Activated naive CD8-positive, alpha-beta T cell (primary cell): ENCODE measurements around the gene ECM1.

ENCODE experiments used
- H3K27ac Mint-ChIP-seq: one replicate; pipeline ENCODE4 v1.8.0; 2021; ENCODE audit warnings: mixed read lengths
- H3K27me3 Mint-ChIP-seq: one replicate; pipeline ENCODE4 v1.8.0; 2021; ENCODE audit warnings: mixed read lengths
- H3K36me3 Mint-ChIP-seq: one replicate; pipeline ENCODE4 v1.8.0; 2021; ENCODE audit warnings: mixed read lengths
- H3K4me1 Mint-ChIP-seq: one replicate; pipeline ENCODE4 v1.8.0; 2021; ENCODE audit warnings: low read depth, mixed read lengths
- H3K4me3 Mint-ChIP-seq: one replicate; pipeline ENCODE4 v1.8.0; 2021; ENCODE audit warnings: mild to moderate bottlenecking, mixed read lengths
- H3K9me3 Mint-ChIP-seq: one replicate; pipeline ENCODE4 v1.8.0; 2021; ENCODE audit warnings: low read depth, mixed read lengths

Gene ECM1

GRCh38 chr1:150548324-150548631 lies 40.4 kb downstream of the ECM1 start:
- Mint-ChIP-seq H3K36me3 (no peaks in the 10 kb centered on the region), H3K27ac (no peak overlapping the region)

GRCh38 chr1:150548632-150549495 lies 41.0 kb downstream of the ECM1 start, which contains the start of gene ADAMTSL4:
Gene ADAMTSL4, plus strand, starts transcription at chr1:150549408. Its CDS starts 2,881 bp downstream, at chr1:150552289.
- Mint-ChIP-seq H3K27me3 (peaks cover 16% of the 10 kb centered on the region), H3K36me3 (no peaks in the 10 kb centered on the region), H3K27ac (peak within 1 kb of the TSS; percentile 28), H3K9me3 (no peaks in the 10 kb centered on the region), H3K4me1 (peaks cover 26% of the 10 kb centered on the region), H3K4me3 (peak within 1 kb of the TSS; percentile 83)

More at GRCh38 chr1:150548324-150548631, 40.4 kb downstream of the ECM1 start:
- Mint-ChIP-seq H3K4me3 (peak overlapping the region; percentile 83), H3K9me3 (no peaks in the 10 kb centered on the region), H3K4me1 (peaks cover 26% of the 10 kb centered on the region), H3K27me3 (peaks cover 20% of the 10 kb centered on the region)

GRCh38 chr1:150549496-150550221 lies 41.8 kb downstream of the ECM1 start:
- Mint-ChIP-seq H3K4me3 (peak overlapping the region; percentile 64), H3K27ac (peak overlapping the region; percentile 28)

GRCh38 chr1:150550222-150551050 lies 42.5 kb downstream of the ECM1 start:
- Mint-ChIP-seq H3K9me3 (no peaks in the 10 kb centered on the region), H3K4me1 (peaks cover 26% of the 10 kb centered on the region), H3K27ac (no peak overlapping the region), H3K36me3 (no peaks in the 10 kb centered on the region), H3K4me3 (peak overlapping the region; percentile 35), H3K27me3 (peaks cover 14% of the 10 kb centered on the region)

More at GRCh38 chr1:150549496-150550221, 41.8 kb downstream of the ECM1 start:
- Mint-ChIP-seq H3K4me1 (peaks cover 26% of the 10 kb centered on the region), H3K36me3 (no peaks in the 10 kb centered on the region), H3K27me3 (peaks cover 16% of the 10 kb centered on the region), H3K9me3 (no peaks in the 10 kb centered on the region)

GRCh38 chr1:150551051-150551783 lies 43.3 kb downstream of the ECM1 start:
- H3K36me3 Mint-ChIP-seq: peaks cover 2% of the 10 kb centered on the region
- H3K4me3 Mint-ChIP-seq: peak overlapping the region; percentile 17

GRCh38 chr1:150551784-150552127 lies 43.8 kb downstream of the ECM1 start:
- Mint-ChIP-seq H3K4me1 (peaks cover 26% of the 10 kb centered on the region), H3K9me3 (no peaks in the 10 kb centered on the region), H3K27ac (no peak overlapping the region), H3K4me3 (no peak overlapping the region), H3K36me3 (peaks cover 2% of the 10 kb centered on the region), H3K27me3 (peaks cover 9% of the 10 kb centered on the region)

More at GRCh38 chr1:150551051-150551783, 43.3 kb downstream of the ECM1 start:
- Mint-ChIP-seq H3K27ac (no peak overlapping the region), H3K4me1 (peaks cover 26% of the 10 kb centered on the region), H3K9me3 (no peaks in the 10 kb centered on the region), H3K27me3 (peaks cover 11% of the 10 kb centered on the region)

- peaks cover 26% of the 10 kb centered on the region for H3K4me1 Mint-ChIP-seq
- no peak overlapping the region for H3K27ac Mint-ChIP-seq
- peaks cover 8% of the 10 kb centered on the region for H3K27me3 Mint-ChIP-seq
- H3K9me3 Mint-ChIP-seq: no peaks in the 10 kb centered on the region
- H3K4me3 Mint-ChIP-seq: no peak overlapping the region
- peaks cover 2% of the 10 kb centered on the region for H3K36me3 Mint-ChIP-seq
These were observed 44.4 kb downstream of the ECM1 start for GRCh38 chr1:150552128-150552910.

- Mint-ChIP-seq H3K4me3 (no peak overlapping the region), H3K4me1 (peaks cover 26% of the 10 kb centered on the region), H3K36me3 (peaks cover 2% of the 10 kb centered on the region), H3K9me3 (no peaks in the 10 kb centered on the region), H3K27ac (no peak overlapping the region), H3K27me3 (peaks cover 8% of the 10 kb centered on the region)
These were observed 45.0 kb downstream of the ECM1 start for GRCh38 chr1:150552911-150553289.

GRCh38 chr1:150553392-150554085 lies 45.6 kb downstream of the ECM1 start:
- H3K4me1 Mint-ChIP-seq: peaks cover 24% of the 10 kb centered on the region
- no peak overlapping the region for H3K4me3 Mint-ChIP-seq
- no peaks in the 10 kb centered on the region for H3K9me3 Mint-ChIP-seq
- H3K27ac Mint-ChIP-seq: no peak overlapping the region
- H3K27me3 Mint-ChIP-seq: peaks cover 5% of the 10 kb centered on the region
- peaks cover 2% of the 10 kb centered on the region for H3K36me3 Mint-ChIP-seq

- Mint-ChIP-seq H3K4me3 (no peak overlapping the region), H3K27me3 (peaks cover 4% of the 10 kb centered on the region), H3K27ac (no peak overlapping the region), H3K9me3 (no peaks in the 10 kb centered on the region), H3K36me3 (peaks cover 2% of the 10 kb centered on the region), H3K4me1 (peaks cover 23% of the 10 kb centered on the region)
These were observed 46.2 kb downstream of the ECM1 start for GRCh38 chr1:150554086-150554452.

GRCh38 chr1:150555198-150555970 lies 47.5 kb downstream of the ECM1 start:
- Mint-ChIP-seq H3K4me3 (no peak overlapping the region), H3K36me3 (peaks cover 2% of the 10 kb centered on the region), H3K9me3 (no peaks in the 10 kb centered on the region), H3K4me1 (peaks cover 25% of the 10 kb centered on the region), H3K27me3 (peaks cover 1% of the 10 kb centered on the region), H3K27ac (no peak overlapping the region)

- Mint-ChIP-seq H3K4me1 (peaks cover 25% of the 10 kb centered on the region), H3K4me3 (no peak overlapping the region), H3K36me3 (peaks cover 2% of the 10 kb centered on the region), H3K27ac (no peak overlapping the region), H3K27me3 (no peaks in the 10 kb centered on the region), H3K9me3 (no peaks in the 10 kb centered on the region)
These were observed 48.3 kb downstream of the ECM1 start for GRCh38 chr1:150555971-150556865.
